Measurements from ENCODE around the gene DYNC1LI2. TPM values are rescaled to one million over a fixed set of nuclear protein-coding genes. Genes with fewer than 3 reads are reported as not detected.
"Not testable (repeated sequence)": the region's sequence is repeated elsewhere in the genome, so short reads cannot be mapped to it uniquely, and the experiment has no call there.

Gene DYNC1LI2
- total RNA-seq (100 to 1,000 TPM; 166 to 169 TPM), polyA plus RNA-seq (100 to 1,000 TPM in 1 of 2 donors, 10 to 100 TPM in 1; 78.3 to 121 TPM)
- long read RNA-seq, donor 1, full-length matches to known transcripts, result 140 of 240 reads
- long read RNA-seq, donor 1, partial matches to known transcripts, result 45 of 240 reads
- long read RNA-seq, donor 1, other reads (novel, unspliced or antisense), result 55 of 240 reads
- long read RNA-seq, donor 2, full-length matches to known transcripts, result 43 of 84 reads
- long read RNA-seq, donor 2, partial matches to known transcripts, result 34 of 84 reads
- long read RNA-seq, donor 2, other reads (novel, unspliced or antisense), result 7 of 84 reads

- Histone ChIP-seq H3K27ac (ENCODE audit: low read depth in 1 of 2, low read length in 2 of 2) (peak within 1 kb of the TSS in 1 of 2 donors; percentile 90), H3K9me3 (ENCODE audit: control insufficient read depth, low read length) (no peaks in the 10 kb centered on the region), H3K4me1 (ENCODE audit: control insufficient read depth in 1 of 2, insufficient read depth in 2 of 2, low read length in 2 of 2) (peaks cover 0 to 4% of the 10 kb centered on the region in 2 donors), H3K27me3 (ENCODE audit: control insufficient read depth in 1 of 2, insufficient read depth in 2 of 2, low read length in 1 of 2) (no peaks in the 10 kb centered on the region), H3K4me3 (ENCODE audit: low read length in 2 of 2) (peak within 1 kb of the TSS; percentile 77 to 92), H3K36me3 (ENCODE audit: control insufficient read depth in 1 of 2, insufficient read depth in 2 of 2, low read length in 1 of 2) (no peaks in the 10 kb centered on the region)
- ATAC-seq (ENCODE audit: low FRiP score) (peak; percentile 95), DNase-seq (peak; percentile 89 to 94)
- intact Hi-C loops (cut with DNase I), result loop anchor here in 1 of 2 donors (5.0 kb wide), 2 partner anchors 89 to 144 kb away; no protein-coding TSS in a partner anchor
- 0% methylated on average over 70 to 90 of the region's 90 CpGs for WGBS, 2 donors
Measured at GRCh38 chr16:66751303-66751991, at the start of gene DYNC1LI2. DYNC1LI2 (minus strand) TSS chr16:66751609; CDS start chr16:66751591, 18 bp downstream.

GRCh38 chr16:66800856-66801255, 49.4 kb upstream of the DYNC1LI2 start:
- no peak overlapping the region for H3K4me3 ChIP-seq (ENCODE audit: low read length in 2 of 2)
- no peaks in the 10 kb centered on the region for H3K4me1 ChIP-seq (ENCODE audit: control insufficient read depth in 1 of 2, insufficient read depth in 2 of 2, low read length in 2 of 2)
- DNase-seq (no peak), ATAC-seq (ENCODE audit: low FRiP score) (peak; percentile 48)
- WGBS, 2 donors, result 89 to 92% methylated on average over 19 of the region's 19 CpGs
- intact Hi-C loops (cut with DNase I), result no loop called here
- H3K27me3 ChIP-seq (ENCODE audit: control insufficient read depth in 1 of 2, insufficient read depth in 2 of 2, low read length in 1 of 2), result no peaks in the 10 kb centered on the region
- no peak overlapping the region for H3K27ac ChIP-seq (ENCODE audit: low read depth in 1 of 2, low read length in 2 of 2)
- H3K36me3 ChIP-seq (ENCODE audit: control insufficient read depth in 1 of 2, insufficient read depth in 2 of 2, low read length in 1 of 2), result peaks cover 2 to 3% of the 10 kb centered on the region in 2 donors
- no peaks in the 10 kb centered on the region for H3K9me3 ChIP-seq (ENCODE audit: control insufficient read depth, low read length)

- intact Hi-C loops (cut with DNase I), result no loop called here
- Histone ChIP-seq H3K36me3 (ENCODE audit: control insufficient read depth in 1 of 2, insufficient read depth in 2 of 2, low read length in 1 of 2) (peaks cover 0 to 2% of the 10 kb centered on the region in 2 donors), H3K27ac (ENCODE audit: low read depth in 1 of 2, low read length in 2 of 2) (no peak overlapping the region), H3K9me3 (ENCODE audit: control insufficient read depth, low read length) (no peaks in the 10 kb centered on the region), H3K4me3 (ENCODE audit: low read length in 2 of 2) (no peak overlapping the region), H3K4me1 (ENCODE audit: control insufficient read depth in 1 of 2, insufficient read depth in 2 of 2, low read length in 2 of 2) (no peaks in the 10 kb centered on the region), H3K27me3 (ENCODE audit: control insufficient read depth in 1 of 2, insufficient read depth in 2 of 2, low read length in 1 of 2) (no peaks in the 10 kb centered on the region)
- 6 to 13% methylated on average over 2 of the region's 2 CpGs for WGBS, 2 donors
- ATAC-seq (ENCODE audit: low FRiP score) (no peak), DNase-seq (no peak)
Measured at GRCh38 chr16:66798161-66798560, 46.8 kb upstream of the DYNC1LI2 start.

GRCh38 chr16:66793984-66794383, 42.6 kb upstream of the DYNC1LI2 start:
- H3K27me3 ChIP-seq (ENCODE audit: control insufficient read depth in 1 of 2, insufficient read depth in 2 of 2, low read length in 1 of 2); H3K36me3 ChIP-seq (ENCODE audit: control insufficient read depth in 1 of 2, insufficient read depth in 2 of 2, low read length in 1 of 2); H3K27ac ChIP-seq (ENCODE audit: low read depth in 1 of 2, low read length in 2 of 2); DNase-seq; intact Hi-C loops (cut with DNase I); H3K4me1 ChIP-seq (ENCODE audit: control insufficient read depth in 1 of 2, insufficient read depth in 2 of 2, low read length in 2 of 2); ATAC-seq (ENCODE audit: low FRiP score); H3K9me3 ChIP-seq (ENCODE audit: control insufficient read depth, low read length); H3K4me3 ChIP-seq (ENCODE audit: low read length in 2 of 2): not testable (repeated sequence)
- 89 to 90% methylated on average over 6 of the region's 6 CpGs for WGBS, 2 donors

- Histone ChIP-seq H3K27ac (ENCODE audit: low read depth in 1 of 2, low read length in 2 of 2) (no peak overlapping the region), H3K4me1 (ENCODE audit: control insufficient read depth in 1 of 2, insufficient read depth in 2 of 2, low read length in 2 of 2) (no peaks in the 10 kb centered on the region), H3K27me3 (ENCODE audit: control insufficient read depth in 1 of 2, insufficient read depth in 2 of 2, low read length in 1 of 2) (peaks cover 0 to 2% of the 10 kb centered on the region in 2 donors), H3K4me3 (ENCODE audit: low read length in 2 of 2) (no peak overlapping the region), H3K9me3 (ENCODE audit: control insufficient read depth, low read length) (no peaks in the 10 kb centered on the region), H3K36me3 (ENCODE audit: control insufficient read depth in 1 of 2, insufficient read depth in 2 of 2, low read length in 1 of 2) (no peaks in the 10 kb centered on the region)
- DNase-seq, result no peak
- no peak for ATAC-seq (ENCODE audit: low FRiP score)
- 62 to 63% methylated on average over 3 of the region's 3 CpGs for WGBS, 2 donors
- intact Hi-C loops (cut with DNase I), result no loop called here
Measured at GRCh38 chr16:66790130-66790733, 38.8 kb upstream of the DYNC1LI2 start.

GRCh38 chr16:66787427-66787826, 36.0 kb upstream of the DYNC1LI2 start:
- no peak overlapping the region for H3K4me3 ChIP-seq (ENCODE audit: low read length in 2 of 2)
- no peaks in the 10 kb centered on the region for H3K4me1 ChIP-seq (ENCODE audit: control insufficient read depth in 1 of 2, insufficient read depth in 2 of 2, low read length in 2 of 2)
- peaks cover 0 to 2% of the 10 kb centered on the region in 2 donors for H3K27me3 ChIP-seq (ENCODE audit: control insufficient read depth in 1 of 2, insufficient read depth in 2 of 2, low read length in 1 of 2)
- 70 to 99% methylated on average over 2 of the region's 2 CpGs for WGBS, 2 donors
- ATAC-seq (ENCODE audit: low FRiP score), result no peak
- intact Hi-C loops (cut with DNase I), result no loop called here
- H3K27ac ChIP-seq (ENCODE audit: low read depth in 1 of 2, low read length in 2 of 2), result no peak overlapping the region
- no peak for DNase-seq
- no peaks in the 10 kb centered on the region for H3K36me3 ChIP-seq (ENCODE audit: control insufficient read depth in 1 of 2, insufficient read depth in 2 of 2, low read length in 1 of 2)
- no peaks in the 10 kb centered on the region for H3K9me3 ChIP-seq (ENCODE audit: control insufficient read depth, low read length)

- H3K9me3 ChIP-seq (ENCODE audit: control insufficient read depth, low read length), result no peaks in the 10 kb centered on the region
- ATAC-seq (ENCODE audit: low FRiP score) (no peak), DNase-seq (no peak)
- peaks cover 0 to 2% of the 10 kb centered on the region in 2 donors for H3K27me3 ChIP-seq (ENCODE audit: control insufficient read depth in 1 of 2, insufficient read depth in 2 of 2, low read length in 1 of 2)
- H3K4me1 ChIP-seq (ENCODE audit: control insufficient read depth in 1 of 2, insufficient read depth in 2 of 2, low read length in 2 of 2), result no peaks in the 10 kb centered on the region
- intact Hi-C loops (cut with DNase I), result no loop called here
- WGBS, 2 donors, result 89 to 92% methylated on average over 3 of the region's 3 CpGs
- no peaks in the 10 kb centered on the region for H3K36me3 ChIP-seq (ENCODE audit: control insufficient read depth in 1 of 2, insufficient read depth in 2 of 2, low read length in 1 of 2)
- no peak overlapping the region for H3K4me3 ChIP-seq (ENCODE audit: low read length in 2 of 2)
- H3K27ac ChIP-seq (ENCODE audit: low read depth in 1 of 2, low read length in 2 of 2), result no peak overlapping the region
Measured at GRCh38 chr16:66786551-66786950, 35.1 kb upstream of the DYNC1LI2 start.

- Histone ChIP-seq H3K9me3 (ENCODE audit: control insufficient read depth, low read length) (no peaks in the 10 kb centered on the region), H3K27me3 (ENCODE audit: control insufficient read depth in 1 of 2, insufficient read depth in 2 of 2, low read length in 1 of 2) (no peaks in the 10 kb centered on the region), H3K27ac (ENCODE audit: low read depth in 1 of 2, low read length in 2 of 2) (no peak overlapping the region), H3K4me1 (ENCODE audit: control insufficient read depth in 1 of 2, insufficient read depth in 2 of 2, low read length in 2 of 2) (no peaks in the 10 kb centered on the region), H3K4me3 (ENCODE audit: low read length in 2 of 2) (no peak overlapping the region), H3K36me3 (ENCODE audit: control insufficient read depth in 1 of 2, insufficient read depth in 2 of 2, low read length in 1 of 2) (no peaks in the 10 kb centered on the region)
- DNase-seq, result no peak
- intact Hi-C loops (cut with DNase I), result no loop called here
- no peak for ATAC-seq (ENCODE audit: low FRiP score)
Measured at GRCh38 chr16:66776457-66776856, 25.0 kb upstream of the DYNC1LI2 start.

Measured in aorta (tissue), 5 donors.